GM21825 (cell line): ENCODE measurements around the gene STRC.
"Not testable (repeated sequence)": the region's sequence is repeated elsewhere in the genome, so short reads cannot be mapped to it uniquely, and the experiment has no call there.

ENCODE experiments used
- ATAC-seq: cut with Tn5 transposase; IDR thresholded peaks from one replicate; pipeline ENCODE4 v1.9.1; 2021; ENCODE audit warnings: mild to moderate bottlenecking, moderate library complexity; ENCODE audit not compliant: unreplicated experiment

Gene STRC

GRCh38 chr15:43566615-43567014, 52.0 kb downstream of the STRC start:
- not testable (repeated sequence) for ATAC-seq

GRCh38 chr15:43563793-43564192, 54.8 kb downstream of the STRC start:
- not testable (repeated sequence) for ATAC-seq

- ATAC-seq = not testable (repeated sequence)
These were observed 55.8 kb downstream of the STRC start for GRCh38 chr15:43562753-43563152.

- ATAC-seq = no peak
These were observed 65.6 kb downstream of the STRC start for GRCh38 chr15:43552986-43553385.

- no peak for ATAC-seq
These were observed 66.3 kb downstream of the STRC start for GRCh38 chr15:43552256-43552655.

- ATAC-seq = no peak
These were observed 67.9 kb downstream of the STRC start for GRCh38 chr15:43550527-43551363.
